Activated T-cell treated with anti-CD3 and anti-CD28 coated beads, Interleukin-2, amount 50 U/mL, for 48 hours (primary cell): ENCODE measurements around the gene COL18A1.

Experiments used
- DNase-seq, 2 experiments: peaks; one replicate each; pipeline ENCODE4 v3.0.0-alpha.2; 2020

Gene COL18A1

GRCh38 chr21:45481977-45482898 lies 77.3 kb downstream of the COL18A1 start:
- no peak for DNase-seq

GRCh38 chr21:45482899-45483821 lies 78.2 kb downstream of the COL18A1 start:
- DNase-seq: no peak

- DNase-seq: no peak
Measured at GRCh38 chr21:45484318-45484717, 79.4 kb downstream of the COL18A1 start.

GRCh38 chr21:45485686-45486442 lies 80.9 kb downstream of the COL18A1 start:
- DNase-seq: no peak

- DNase-seq: no peak
Measured at GRCh38 chr21:45486443-45487160, 81.6 kb downstream of the COL18A1 start.

GRCh38 chr21:45487161-45487806 lies 82.3 kb downstream of the COL18A1 start:
- DNase-seq: no peak

- no peak for DNase-seq
Measured at GRCh38 chr21:45487891-45488600, 83.1 kb downstream of the COL18A1 start.

- DNase-seq: no peak
Measured at GRCh38 chr21:45488931-45489721, 84.2 kb downstream of the COL18A1 start.

GRCh38 chr21:45489722-45489982 lies 84.7 kb downstream of the COL18A1 start:
- no peak for DNase-seq

GRCh38 chr21:45490049-45490731 lies 85.2 kb downstream of the COL18A1 start:
- DNase-seq: no peak

GRCh38 chr21:45491056-45491455 lies 86.1 kb downstream of the COL18A1 start:
- no peak for DNase-seq

GRCh38 chr21:45491623-45492022 lies 86.7 kb downstream of the COL18A1 start:
- no peak for DNase-seq

- DNase-seq: no peak
Measured at GRCh38 chr21:45492765-45493164, 87.8 kb downstream of the COL18A1 start.

GRCh38 chr21:45493401-45494001 lies 88.5 kb downstream of the COL18A1 start:
- DNase-seq: no peak

- no peak for DNase-seq
Measured at GRCh38 chr21:45494135-45494850, 89.3 kb downstream of the COL18A1 start.

- DNase-seq: no peak
Measured at GRCh38 chr21:45494851-45495680, 90.1 kb downstream of the COL18A1 start.

- no peak for DNase-seq
Measured at GRCh38 chr21:45496151-45496967, 91.4 kb downstream of the COL18A1 start.
